Measurements from ENCODE around the gene TUNAR. TPM values are rescaled to one million over a fixed set of nuclear protein-coding genes. Genes with fewer than 3 reads are reported as not detected.

TUNAR gene
- total RNA-seq, 4 donors from 2014 or later = 0.13 TPM; not detected in 3

DNA sequence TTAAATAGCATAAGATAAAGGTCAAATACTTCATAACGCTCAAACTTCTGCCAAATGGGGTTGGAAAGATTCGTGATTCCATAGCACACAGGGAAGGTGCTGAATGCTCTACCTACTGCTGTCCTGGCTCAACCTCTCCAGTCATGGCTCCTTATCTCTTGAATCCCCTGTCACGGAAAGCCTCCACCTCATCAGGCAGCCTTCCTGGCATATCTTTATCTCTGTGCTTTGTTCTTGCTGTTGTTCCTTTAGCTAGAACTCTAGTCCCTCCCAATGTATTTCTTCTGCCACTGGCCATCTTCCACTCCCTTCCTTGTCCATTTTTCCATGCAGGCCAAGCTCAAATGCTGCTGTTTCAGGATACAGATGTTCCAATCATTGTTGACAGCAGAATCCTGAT is 26.9 kb upstream of the TUNAR start:
- WGBS = 76% methylated on average over 3 of the region's 3 CpGs
- DNase-seq (ENCODE audit: extremely low spot score) = no peak
- Histone ChIP-seq H3K27me3 (peaks cover 0 to 10% (median 0%) of the 10 kb centered on the region in 4 donors), H3K36me3 (no peaks in the 10 kb centered on the region), H3K27ac (replicated peaks in 1 of 4) (no peak overlapping the region), H3K4me1 (no peaks in the 10 kb centered on the region), H3K4me3 (no peak overlapping the region), H3K9me3 (no peaks in the 10 kb centered on the region)
- intact Hi-C loops (cut with DNase I) = no loop called here
- TF ChIP-seq, protein P1, sequence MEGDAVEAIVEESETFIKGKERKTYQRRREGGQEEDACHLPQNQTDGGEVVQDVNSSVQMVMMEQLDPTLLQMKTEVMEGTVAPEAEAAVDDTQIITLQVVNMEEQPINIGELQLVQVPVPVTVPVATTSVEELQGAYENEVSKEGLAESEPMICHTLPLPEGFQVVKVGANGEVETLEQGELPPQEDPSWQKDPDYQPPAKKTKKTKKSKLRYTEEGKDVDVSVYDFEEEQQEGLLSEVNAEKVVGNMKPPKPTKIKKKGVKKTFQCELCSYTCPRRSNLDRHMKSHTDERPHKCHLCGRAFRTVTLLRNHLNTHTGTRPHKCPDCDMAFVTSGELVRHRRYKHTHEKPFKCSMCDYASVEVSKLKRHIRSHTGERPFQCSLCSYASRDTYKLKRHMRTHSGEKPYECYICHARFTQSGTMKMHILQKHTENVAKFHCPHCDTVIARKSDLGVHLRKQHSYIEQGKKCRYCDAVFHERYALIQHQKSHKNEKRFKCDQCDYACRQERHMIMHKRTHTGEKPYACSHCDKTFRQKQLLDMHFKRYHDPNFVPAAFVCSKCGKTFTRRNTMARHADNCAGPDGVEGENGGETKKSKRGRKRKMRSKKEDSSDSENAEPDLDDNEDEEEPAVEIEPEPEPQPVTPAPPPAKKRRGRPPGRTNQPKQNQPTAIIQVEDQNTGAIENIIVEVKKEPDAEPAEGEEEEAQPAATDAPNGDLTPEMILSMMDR (IDR thresholded peaks at IDR 0.05) = no peak
- TF ChIP-seq POLR2AphosphoS5 (IDR thresholded peaks at IDR 0.05) = no peak
- TF ChIP-seq POLR2A (IDR thresholded peaks at IDR 0.05; ENCODE audit: low read depth) = no peak
- no peak for TF ChIP-seq EP300 (IDR thresholded peaks at IDR 0.05)

DNA sequence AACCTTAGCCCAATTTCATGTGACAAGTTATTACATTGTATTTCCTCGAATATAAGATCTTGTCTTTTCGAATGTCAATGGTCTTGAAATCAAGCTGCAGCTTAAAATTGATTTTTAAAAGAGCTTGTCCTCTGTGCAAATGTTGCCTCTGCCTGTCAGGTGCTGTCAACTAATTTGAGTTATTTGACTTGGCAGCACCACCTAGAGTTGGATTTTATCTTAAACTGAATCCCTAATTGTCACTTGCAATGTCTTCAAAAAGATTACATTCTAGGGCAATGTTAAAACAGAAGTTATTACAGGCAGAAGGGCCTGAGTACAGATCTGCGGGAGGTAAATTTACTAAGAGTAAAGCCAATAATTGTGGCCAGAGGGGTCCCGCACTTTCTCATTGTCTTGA is 26.2 kb upstream of the TUNAR start:
- intact Hi-C loops (cut with DNase I) = no loop called here
- H3K27ac ChIP-seq (replicated peaks in 1 of 4) = no peak overlapping the region
- no peaks in the 10 kb centered on the region for H3K9me3 ChIP-seq
- H3K4me3 ChIP-seq = no peak overlapping the region
- no peak for DNase-seq (ENCODE audit: extremely low spot score)
- TF ChIP-seq, protein P1 (IDR thresholded peaks at IDR 0.05) = no peak
- TF ChIP-seq EP300 (IDR thresholded peaks at IDR 0.05) = no peak
- no peak for TF ChIP-seq POLR2AphosphoS5 (IDR thresholded peaks at IDR 0.05)
- no peak for TF ChIP-seq POLR2A (IDR thresholded peaks at IDR 0.05; ENCODE audit: low read depth)
- no peaks in the 10 kb centered on the region for H3K4me1 ChIP-seq
- 79% methylated on average over 4 of the region's 4 CpGs for WGBS
- H3K27me3 ChIP-seq = peaks cover 0 to 10% (median 0%) of the 10 kb centered on the region in 4 donors
- H3K36me3 ChIP-seq = no peaks in the 10 kb centered on the region

DNA sequence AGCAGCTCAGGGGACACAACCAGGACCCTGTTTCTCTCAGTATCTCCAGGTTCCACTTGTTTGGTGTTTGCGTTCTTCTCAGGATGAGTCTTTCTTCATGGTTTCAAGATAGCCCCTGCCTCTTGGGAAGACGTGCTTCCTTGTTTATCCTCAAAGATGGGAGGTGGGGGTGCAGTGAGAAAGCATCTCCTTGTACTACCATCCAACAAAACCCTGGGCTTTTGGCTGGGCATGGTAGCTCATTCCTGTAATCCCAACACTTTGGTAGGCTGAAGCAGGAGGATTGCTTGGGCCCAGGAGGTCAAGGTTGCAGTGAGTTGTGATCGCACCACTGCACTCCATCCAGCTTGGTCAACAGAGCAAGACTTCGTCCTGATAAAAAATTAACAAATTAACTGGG is 21.0 kb upstream of the TUNAR start:
- Histone ChIP-seq H3K4me1 (peaks cover 0 to 8% (median 2%) of the 10 kb centered on the region in 4 donors), H3K27me3 (peaks cover 0 to 8% (median 0%) of the 10 kb centered on the region in 4 donors), H3K9me3 (no peaks in the 10 kb centered on the region), H3K27ac (replicated peaks in 1 of 4) (no peak overlapping the region), H3K4me3 (no peak overlapping the region), H3K36me3 (no peaks in the 10 kb centered on the region)
- intact Hi-C loops (cut with DNase I) = no loop called here
- WGBS = 76% methylated on average over 4 of the region's 4 CpGs
- TF ChIP-seq, protein P1 (IDR thresholded peaks at IDR 0.05) = no peak
- no peak for TF ChIP-seq EP300 (IDR thresholded peaks at IDR 0.05)
- no peak for TF ChIP-seq POLR2AphosphoS5 (IDR thresholded peaks at IDR 0.05)
- TF ChIP-seq POLR2A (IDR thresholded peaks at IDR 0.05; ENCODE audit: low read depth) = no peak
- no peak for DNase-seq (ENCODE audit: extremely low spot score)

DNA sequence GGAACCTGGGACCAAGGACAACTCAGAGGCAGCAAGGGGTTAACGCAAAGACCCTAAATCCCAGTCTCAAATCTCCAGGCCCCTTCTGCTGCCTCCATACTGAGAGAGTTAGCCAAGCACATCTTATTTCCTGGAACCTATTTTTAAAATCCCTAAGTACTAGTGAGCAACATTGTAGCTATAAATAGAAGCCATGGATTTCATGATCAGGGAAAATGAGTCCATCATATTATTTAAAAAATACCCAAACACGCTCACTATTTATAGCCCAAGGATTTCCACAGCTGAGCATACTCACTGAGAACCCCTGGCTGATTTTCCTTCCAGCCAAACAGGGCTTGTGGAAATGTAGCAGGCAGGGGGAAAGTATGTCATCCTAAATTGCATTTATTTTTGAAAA is 19.4 kb upstream of the TUNAR start:
- intact Hi-C loops (cut with DNase I) = no loop called here
- no peak for DNase-seq (ENCODE audit: extremely low spot score)
- H3K27me3 ChIP-seq = peaks cover 0 to 5% (median 0%) of the 10 kb centered on the region in 4 donors
- no peaks in the 10 kb centered on the region for H3K36me3 ChIP-seq
- no peak for TF ChIP-seq EP300 (IDR thresholded peaks at IDR 0.05)
- H3K27ac ChIP-seq (replicated peaks in 1 of 4) = no peak overlapping the region
- H3K4me3 ChIP-seq = no peak overlapping the region
- H3K9me3 ChIP-seq = no peaks in the 10 kb centered on the region
- 40% methylated on average over 1 of the region's 2 CpGs for WGBS
- H3K4me1 ChIP-seq = peaks cover 0 to 8% (median 2%) of the 10 kb centered on the region in 4 donors

- no peak for DNase-seq (ENCODE audit: extremely low spot score)
- H3K4me3 ChIP-seq = no peak overlapping the region
- H3K27ac ChIP-seq (replicated peaks in 1 of 4) = no peak overlapping the region
- no peaks in the 10 kb centered on the region for H3K36me3 ChIP-seq
- TF ChIP-seq EP300 (IDR thresholded peaks at IDR 0.05) (no peak), POLR2AphosphoS5 (IDR thresholded peaks at IDR 0.05) (no peak), POLR2A (IDR thresholded peaks at IDR 0.05; ENCODE audit: low read depth) (no peak)
- TF ChIP-seq, protein P1 (IDR thresholded peaks at IDR 0.05) = no peak
- no peaks in the 10 kb centered on the region for H3K9me3 ChIP-seq
- 76% methylated on average over 4 of the region's 4 CpGs for WGBS
- peaks cover 0 to 20% (median 0%) of the 10 kb centered on the region in 4 donors for H3K27me3 ChIP-seq
- intact Hi-C loops (cut with DNase I) = no loop called here
- peaks cover 0 to 8% (median 2%) of the 10 kb centered on the region in 4 donors for H3K4me1 ChIP-seq
These were observed 17.7 kb upstream of the TUNAR start for GRCh38 chr14:95858893-95859292.

Data from esophagus muscularis mucosa (tissue), 4 donors.